HL-60/S4 treated with phorbol 12-myristate 13-acetate at 8.2 ng/mL for 4 days and 3 days (cell line): Measurements from ENCODE around the gene OR2AT4.

Experiments
- in situ Hi-C: fragments of 300-500 bp; cut with MboI; formaldehyde crosslinking; loops from 2 replicates; pipeline ENCODE4 v1.15.0; 2022; ENCODE audit warnings: low sequenced_read_pairs

The OR2AT4 gene

GRCh38 chr11:75032550-75032935 is 64.1 kb downstream of the OR2AT4 start:
- in situ Hi-C loops, result no loop called here

- in situ Hi-C loops, result no loop called here
Observed at GRCh38 chr11:75031771-75032549, 64.7 kb downstream of the OR2AT4 start.
